ENCODE measurements around the gene MBNL2.

MBNL2 gene

DNA sequence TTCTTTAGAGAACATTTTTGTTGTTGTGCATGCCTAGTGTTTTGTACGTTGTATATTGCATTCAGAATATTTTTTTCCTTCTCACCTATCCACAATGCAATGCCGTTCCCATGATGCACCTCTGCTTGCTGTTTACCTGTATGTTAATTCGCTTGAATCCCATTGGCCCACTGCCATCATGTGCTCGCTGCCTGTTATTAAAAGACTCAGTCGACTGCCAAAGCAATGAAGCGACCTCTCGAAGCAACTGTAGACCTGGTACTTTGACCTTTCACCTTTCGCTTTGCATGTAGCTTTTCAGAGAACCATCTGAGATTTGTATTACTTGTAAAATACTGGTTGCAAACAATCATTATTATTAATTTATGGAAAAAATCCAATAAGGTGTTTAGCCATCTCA is 134.5 kb downstream of the MBNL2 start:
- DNase-seq: no peak

DNA sequence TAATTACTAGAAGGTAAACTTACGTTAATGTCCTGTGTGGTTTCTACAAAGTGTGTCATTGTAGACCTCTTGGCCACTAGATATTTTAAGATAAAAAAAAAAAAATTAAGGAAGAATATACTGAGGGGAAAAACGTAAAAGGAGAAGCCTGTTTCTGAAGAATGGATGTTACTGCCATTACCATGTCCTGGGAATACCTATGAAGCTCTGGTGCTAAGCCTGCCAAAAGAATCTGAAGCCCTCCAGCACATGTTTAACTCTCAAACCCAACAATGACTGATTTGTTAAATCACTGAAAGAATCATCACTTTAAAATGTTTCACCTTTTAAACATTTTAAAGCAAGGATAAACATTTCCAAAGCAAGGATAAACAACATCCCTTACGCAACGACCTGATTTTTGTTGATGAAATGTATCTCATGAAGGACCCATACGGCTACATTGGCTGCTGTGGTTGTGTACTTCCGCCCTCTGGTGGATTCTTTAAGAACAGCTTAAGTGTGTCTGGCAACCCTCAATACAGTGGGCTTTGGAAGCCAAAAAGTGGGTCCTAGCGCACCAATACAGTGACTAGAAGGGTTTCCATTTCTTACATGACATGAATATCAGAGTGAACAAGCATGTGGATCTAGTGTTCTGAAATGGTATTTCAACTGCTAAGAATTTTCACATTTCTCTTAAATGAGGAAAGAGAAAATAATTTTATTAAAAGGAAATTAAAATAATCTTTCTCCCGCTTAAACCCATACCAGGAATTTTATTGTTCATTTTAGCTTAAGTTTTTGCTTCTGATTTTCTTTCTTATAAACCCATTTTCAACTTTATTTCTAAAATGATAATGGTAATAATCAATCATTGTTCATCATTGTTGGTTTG is 137.3 kb downstream of the MBNL2 start:
- DNase-seq: peak; percentile 72

DNA sequence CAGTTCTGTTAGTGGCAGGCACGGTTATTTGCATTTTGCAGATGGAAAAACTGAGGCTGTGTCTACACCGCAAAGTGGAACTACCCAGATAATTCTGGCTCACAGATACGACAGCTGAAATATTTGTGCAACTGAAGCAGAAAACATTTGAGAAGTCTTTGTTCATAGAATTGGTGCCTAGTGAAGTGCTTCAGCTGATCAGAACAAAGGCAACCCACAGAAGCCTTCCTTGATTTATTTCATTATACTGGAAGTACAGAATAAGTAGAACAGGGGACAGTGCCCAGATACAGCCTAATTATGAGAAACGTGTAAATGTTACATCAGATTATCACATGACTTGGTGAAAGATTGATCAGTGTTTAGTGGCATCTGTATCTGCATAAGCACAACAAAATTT is 138.5 kb downstream of the MBNL2 start:
- no peak for DNase-seq

DNA sequence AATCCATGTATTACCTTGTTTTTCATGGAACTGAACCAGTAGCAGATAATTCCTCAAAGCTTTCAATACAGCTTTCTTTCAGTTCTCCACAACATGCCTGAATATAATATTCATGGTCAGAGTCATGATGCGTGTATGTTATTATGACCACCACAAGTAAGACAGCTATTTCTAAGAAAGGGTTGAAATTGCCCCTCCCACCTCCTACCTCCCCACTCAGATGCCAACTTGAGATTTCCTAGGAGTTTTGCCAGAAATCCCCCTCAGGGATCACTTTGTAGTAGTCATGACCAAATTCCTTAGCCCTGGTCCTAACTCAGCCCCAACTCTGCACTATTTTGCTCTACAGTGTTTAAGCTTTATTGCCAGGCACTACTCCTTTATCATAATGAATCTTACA is 141.9 kb downstream of the MBNL2 start:
- DNase-seq: peak; percentile 54

DNA sequence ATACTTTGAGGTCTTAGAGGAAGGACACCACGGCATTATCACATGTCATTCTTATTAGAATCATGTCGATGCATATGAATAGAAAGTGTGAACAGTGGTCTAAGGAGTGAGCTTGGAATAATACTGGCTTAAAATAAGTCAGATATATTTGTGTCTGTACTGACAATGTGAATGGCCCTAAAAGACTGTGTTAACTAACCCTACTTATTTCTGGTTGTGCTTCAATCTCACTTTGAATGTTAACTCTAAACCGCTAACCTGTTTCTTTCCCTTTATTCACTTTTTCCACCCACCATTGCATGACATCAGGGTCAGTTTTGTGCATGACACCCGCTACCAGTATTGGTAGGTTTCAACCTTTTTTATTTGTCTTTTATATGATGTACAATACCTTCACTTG is 142.7 kb downstream of the MBNL2 start:
- DNase-seq: no peak

DNA sequence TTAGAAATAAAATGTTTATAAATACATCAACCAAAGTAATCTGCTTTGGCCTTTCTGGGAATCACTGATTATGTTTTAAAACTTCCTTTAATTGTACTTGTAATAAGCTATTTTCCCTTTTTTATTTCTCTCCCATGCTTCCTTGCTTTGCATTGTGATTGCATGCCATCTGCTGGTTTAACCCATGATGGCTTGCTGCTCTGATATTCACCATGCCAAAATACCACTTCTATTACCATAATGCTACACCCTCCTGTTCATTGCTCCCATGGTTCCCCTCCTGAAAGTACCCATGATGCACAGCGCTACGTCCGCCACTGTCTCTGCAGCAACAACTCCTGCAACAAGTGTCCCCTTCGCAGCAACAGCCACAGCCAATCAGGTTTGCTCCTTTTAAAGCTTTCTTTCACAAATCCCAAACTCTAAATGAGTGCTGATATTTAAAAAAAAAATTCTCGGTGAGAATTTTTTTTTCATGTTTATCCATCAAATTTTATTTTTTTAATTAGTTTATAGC is 144.1 kb downstream of the MBNL2 start:
- DNase-seq: no peak

DNA sequence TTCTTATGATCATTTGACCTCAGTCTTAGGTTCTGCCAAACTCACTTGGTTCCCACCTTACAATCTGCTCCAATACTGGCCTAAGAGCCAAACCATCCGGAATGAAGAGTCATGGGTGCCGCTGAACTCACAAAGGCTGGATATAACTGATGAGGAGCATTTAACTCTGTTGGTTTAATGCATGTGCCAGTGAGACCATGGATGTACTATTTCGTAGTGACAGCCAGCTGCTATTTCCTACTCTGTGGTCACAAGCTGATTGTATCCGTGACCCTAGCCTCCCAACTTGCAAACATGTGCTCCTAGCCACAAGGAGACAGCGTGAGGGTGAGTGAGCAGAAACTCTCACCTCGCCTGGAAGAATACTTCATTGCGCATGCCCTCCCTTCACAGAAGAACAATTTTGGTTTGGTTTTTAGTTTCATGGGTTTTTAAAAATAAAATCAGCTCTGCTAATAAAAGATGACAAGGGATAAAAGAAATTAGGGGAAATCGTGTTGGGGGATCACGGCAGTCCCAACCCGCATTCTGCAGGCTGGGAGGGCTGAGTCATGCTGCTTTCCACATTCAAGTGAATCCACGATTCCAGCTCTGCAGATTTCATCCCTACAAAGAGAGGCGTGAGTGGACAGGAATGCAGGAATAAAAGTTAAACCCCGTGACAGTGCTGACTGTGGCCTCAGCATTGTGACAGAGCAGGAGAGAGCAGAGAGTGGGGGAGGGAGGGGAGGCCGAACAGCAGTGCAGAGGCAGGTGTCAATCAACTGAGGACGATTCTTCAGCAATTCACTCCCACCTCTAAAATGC is 145.1 kb downstream of the MBNL2 start:
- DNase-seq: peak; percentile 80

DNA sequence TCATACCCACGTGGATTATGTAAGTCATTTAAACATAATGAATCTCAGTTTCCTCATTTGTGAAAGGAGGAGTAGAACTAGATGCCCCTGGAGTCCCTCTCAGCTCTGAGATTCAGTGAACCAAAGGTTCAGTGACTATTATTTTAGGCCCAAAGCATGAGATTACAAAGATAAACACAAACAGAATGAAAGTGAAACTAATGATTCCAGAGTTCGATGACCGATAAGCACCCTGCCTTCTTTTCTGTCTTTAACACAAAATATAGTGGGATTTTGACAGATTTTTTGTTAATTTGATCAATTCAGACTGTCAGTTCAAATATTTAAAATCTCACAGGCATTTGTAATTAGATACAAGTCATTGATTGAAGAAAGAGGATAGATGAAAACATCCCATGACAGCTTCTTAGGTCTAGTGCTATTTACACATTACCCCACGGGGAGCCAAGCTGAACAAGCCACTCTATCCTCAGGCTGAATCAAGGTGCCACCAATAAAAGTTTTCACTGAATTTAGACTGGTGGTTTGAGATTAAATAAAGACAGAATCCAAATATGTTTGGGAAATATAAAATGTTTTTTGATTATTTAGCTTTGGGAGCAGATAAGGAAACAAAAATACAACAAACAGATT is 147.2 kb downstream of the MBNL2 start:
- DNase-seq: no peak

DNA sequence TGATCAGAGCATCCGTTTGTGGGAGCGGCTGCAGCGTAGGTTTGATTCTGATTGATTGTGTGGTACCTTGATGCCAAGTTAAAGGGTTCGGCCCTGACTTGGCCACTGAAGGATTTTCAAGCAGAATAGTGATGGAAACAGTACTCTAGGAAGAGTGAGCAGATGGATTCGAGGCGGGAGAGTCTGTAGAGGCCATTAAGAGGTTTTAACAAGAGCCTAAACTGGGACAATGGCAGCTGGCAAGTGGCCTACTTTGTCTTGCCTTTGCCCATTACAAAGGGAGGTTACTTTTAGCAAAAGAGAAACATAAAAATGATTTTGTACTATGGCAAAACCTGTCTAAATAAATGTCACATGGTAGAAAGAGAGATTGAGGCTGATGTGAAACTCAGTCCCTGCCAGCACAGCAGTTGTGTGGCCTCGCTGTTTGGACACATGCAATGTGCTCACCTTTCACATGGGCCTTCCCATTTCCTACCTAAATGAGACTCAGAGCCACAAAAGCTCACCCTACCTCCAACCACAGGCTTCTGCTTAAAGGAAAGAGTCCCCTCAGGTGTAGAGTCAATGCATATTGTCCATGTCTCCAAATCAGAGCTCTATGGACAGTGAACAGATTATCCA is 149.5 kb downstream of the MBNL2 start:
- DNase-seq: no peak

DNA sequence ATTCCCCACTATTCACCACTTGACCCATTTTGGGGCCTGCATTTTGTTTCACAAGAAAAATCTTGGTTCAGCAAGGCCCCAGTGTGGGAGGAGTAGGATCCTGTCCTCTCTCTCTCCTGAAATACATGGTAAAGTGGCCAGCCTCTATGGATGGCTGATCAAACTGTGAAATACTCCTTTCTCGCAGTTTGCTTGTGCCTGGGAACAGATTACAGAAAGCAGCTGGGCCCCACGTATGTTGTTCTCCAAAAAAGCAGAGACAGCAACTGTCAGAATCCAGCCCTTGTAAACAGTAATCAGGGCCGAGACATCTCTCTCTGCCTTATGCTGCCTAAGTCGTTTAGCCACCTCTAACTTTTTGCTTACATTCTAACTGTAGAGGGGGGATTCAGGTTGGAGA is 150.8 kb downstream of the MBNL2 start:
- no peak for DNase-seq

DNA sequence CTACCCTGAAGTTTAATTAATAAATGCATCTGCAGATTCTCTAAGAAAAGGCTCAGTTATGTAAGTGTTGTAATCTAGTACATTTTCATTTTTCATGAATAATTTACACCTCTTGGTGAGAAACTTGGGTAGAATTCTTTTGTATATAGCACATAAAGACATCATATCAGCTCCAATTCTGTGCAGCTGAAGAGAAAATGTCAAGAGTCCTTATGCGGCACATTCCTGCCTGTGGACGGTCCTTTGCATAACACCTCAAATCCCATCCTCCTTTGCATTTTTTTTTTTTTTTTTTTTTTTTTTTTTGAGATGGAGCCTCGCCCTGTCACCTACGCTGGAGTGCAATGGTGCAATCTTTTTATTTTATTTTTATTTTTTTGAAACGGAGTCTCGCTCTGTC is 151.7 kb downstream of the MBNL2 start:
- DNase-seq: no peak

DNA sequence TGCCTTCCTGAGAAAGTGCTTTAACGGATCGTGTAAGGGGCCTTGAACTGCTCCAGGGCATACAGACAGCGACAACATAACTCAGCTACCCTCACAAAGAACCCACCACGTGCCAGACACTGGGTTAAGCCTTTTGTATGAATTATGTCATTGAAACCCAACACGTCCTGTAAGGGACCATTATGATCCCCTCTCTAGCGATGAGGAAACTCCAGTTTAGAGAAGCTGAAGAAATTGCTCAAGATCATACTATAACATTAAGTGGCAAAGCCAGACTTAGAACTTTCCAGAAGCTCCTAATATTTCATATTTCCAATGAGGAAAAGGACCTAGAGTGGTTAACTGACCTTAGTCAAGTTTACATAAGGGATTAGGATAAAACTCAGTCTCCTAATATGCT is 154.8 kb downstream of the MBNL2 start:
- DNase-seq: no peak

DNA sequence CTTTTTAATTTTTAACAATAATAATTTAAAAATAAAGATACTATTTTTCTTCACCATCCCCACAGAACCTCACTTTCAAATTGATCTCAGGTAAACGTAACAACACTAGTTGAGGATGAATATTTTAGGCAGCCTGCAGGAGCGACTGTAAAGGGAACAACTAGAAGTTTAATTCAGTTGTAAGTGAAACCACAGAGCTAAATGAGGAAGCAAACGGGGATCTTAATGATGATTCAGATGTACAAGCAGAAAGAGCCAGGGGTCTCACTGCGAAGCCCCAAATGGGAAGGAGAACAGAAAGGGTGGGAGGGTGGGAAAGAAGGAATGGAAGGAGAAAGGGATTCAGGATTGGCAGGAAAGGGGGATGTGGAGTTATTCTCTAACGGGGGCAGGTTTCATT is 157.3 kb downstream of the MBNL2 start:
- no peak for DNase-seq

DNA sequence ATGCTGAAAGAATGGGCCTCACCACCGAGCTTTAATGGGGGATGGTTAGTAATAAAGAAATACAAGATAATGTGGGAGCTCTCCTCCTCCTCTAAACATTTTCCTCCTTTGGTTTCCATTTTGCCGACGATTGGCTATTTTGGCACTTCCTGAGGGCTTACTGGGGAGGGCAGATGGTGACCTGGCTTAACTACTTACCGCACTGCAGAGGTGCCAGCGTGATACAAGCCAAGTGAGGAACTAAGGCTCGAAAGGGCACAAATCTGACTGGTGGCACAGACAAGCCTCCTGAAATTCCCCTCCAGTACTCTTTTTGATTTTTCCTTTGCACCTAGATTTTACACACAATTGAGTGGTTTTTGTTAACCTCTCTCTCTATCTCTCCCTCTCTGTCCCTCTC is 158.6 kb downstream of the MBNL2 start:
- DNase-seq: no peak

DNA sequence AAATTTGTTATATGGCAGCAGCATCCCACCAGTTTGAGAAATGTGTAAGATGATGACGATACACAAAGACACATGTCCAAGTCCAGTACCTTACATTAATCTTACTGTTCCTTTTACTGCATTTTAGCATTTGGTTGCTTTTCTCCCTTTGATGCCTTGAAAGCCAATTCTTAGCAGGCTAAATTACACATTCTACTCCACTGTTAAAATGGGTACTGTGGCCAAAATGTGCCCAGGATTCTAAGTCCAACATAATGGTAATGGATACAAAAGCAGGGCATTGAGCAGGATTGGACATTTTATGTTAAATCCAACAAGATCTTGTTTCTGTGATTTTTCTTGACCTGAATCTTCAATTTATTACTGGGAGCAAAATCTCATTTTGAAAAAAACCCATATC is 159.1 kb downstream of the MBNL2 start:
- no peak for DNase-seq

DNA sequence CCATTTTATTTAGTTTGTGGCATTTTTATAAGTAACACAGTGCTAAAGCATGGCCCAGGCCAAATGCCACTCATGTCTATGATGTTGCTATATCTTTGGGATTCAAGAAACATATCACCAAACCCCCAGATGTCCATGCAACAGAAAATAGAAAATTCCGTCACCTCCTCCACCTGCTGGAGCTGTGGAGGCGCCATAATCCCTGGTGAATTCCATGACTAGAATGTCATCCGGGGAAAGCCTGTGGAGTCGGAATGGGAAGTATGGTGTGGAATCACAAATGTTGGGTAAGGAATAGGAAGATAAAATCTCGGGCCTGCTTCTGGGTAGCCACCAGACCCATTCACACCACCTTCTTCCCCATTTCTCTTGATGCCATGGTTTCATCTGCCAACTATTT is 160.1 kb downstream of the MBNL2 start:
- DNase-seq: no peak

DNA sequence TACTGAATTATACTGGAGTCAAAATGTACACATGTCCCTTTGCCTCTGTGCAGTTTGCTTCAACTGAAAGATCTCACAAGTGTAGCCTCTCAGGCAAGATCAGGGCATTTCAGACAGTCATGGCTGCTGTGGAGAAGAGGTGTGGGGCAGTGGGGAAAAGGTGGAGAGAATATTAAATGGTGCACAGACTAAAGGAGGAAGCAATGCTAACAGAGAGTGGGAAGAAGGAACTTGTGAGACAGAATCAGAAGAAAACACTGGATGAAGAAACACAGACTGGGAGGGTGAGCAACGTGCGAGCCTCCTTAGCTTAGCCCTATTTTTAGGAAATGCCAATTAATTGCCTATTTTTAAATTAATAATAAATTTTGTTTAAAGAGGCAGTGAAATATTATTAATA is 162.2 kb downstream of the MBNL2 start:
- DNase-seq: no peak

DNA sequence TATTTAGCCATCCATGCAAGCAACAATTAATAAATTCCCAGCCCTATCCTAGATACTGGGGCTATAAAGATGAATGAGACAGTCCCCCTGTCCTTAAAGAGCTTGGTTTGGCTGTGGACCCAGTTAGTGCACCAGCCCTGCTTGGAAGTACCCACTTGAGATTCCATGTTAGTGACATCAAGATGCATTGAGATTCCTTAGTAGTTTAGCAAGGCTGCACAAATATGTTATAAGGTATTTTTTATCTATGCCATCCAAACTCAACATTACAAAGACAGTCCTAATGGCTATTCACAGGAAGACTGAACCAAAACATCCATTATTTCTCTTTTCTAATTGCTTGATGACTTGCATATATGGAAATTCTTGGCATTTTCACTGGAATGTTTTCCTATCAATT is 163.0 kb downstream of the MBNL2 start:
- DNase-seq: peak; percentile 22

DNA sequence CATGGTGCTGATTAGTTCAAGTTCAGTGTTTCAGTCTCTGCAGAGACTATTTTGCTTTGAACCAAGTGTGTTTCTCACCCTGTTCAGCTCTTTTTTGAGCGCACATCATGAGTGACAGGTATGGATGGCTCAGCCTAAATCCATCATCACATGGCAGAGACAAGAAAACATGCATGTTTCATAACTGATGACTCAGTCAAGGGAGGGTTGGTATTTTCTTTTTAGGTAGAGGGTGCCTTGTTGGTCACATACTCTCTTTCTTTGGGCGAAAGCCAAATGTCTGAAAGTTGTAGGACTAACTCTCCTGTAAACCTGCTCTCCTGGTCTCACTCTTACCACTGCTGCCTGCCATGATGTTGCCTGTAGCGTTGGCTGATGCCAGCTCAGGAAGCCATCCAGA is 163.7 kb downstream of the MBNL2 start:
- DNase-seq: peak; percentile 16

DNA sequence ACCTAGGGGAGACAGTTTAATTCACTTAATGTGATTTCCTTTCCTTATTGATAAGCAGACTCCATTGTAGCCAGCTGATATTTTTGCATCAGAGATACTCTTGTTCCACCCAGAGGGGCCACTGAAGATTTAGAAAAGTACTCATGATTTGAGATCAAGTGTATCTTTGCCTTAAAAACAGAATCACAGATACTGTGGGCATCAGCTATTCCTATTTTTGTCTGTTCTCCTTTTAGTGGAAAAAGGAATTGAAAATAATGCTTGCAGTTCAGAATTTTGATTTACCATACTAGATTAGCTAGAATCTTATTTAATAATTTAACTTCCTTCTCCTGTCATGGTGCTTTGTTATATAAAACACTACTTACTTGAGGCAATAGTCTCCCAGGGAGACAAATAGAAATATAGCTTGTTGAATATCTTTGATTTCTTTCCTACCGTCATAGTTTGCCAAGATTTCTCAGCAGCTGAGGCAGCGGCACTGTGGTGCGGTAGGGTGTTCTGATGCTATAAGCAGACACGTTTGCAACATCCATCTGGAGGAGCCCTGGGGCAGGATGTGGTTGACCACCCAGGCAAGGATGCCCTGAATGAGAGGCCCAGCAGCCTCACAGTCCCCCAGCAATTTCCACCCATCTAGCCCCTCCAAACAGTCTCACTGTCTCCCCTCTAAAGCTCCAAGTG is 164.8 kb downstream of the MBNL2 start:
- DNase-seq: peak; percentile 27

DNA sequence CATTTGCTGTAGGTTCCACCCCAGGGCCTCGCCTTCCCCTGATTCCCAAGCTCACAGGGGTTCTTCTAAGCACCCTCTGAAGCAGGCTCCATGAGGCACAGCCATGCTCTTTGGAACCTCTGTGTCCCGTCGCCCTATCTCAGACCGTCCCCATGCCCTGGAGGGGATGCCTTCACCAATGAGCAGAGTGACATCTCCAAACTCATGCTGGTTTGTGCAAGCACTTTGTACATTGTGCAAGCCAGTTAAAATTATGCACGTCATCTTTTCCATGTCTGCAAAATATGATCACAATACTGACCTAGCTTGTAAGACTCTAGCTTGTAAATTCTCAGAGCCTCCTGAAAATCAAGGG is 165.3 kb downstream of the MBNL2 start:
- DNase-seq: no peak

DNA sequence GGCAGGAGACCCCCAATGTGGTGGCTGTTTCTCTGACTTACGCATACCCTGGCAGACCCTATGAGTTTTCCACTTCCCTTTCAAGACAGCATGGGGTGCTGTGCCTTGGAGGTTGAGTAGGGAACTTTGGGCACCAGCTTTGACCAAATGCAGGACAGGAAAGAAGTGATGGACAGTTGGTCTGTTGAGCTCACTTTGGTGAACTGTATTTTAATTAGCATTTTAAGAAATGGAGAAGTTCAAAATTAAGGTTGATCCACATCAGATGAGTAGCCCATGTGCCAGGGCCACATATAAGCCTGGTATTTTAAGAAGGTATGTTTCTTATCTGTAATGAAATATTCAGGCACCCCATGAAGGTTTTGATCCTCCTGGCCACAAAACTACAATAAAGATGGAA is 165.8 kb downstream of the MBNL2 start:
- no peak for DNase-seq

DNA sequence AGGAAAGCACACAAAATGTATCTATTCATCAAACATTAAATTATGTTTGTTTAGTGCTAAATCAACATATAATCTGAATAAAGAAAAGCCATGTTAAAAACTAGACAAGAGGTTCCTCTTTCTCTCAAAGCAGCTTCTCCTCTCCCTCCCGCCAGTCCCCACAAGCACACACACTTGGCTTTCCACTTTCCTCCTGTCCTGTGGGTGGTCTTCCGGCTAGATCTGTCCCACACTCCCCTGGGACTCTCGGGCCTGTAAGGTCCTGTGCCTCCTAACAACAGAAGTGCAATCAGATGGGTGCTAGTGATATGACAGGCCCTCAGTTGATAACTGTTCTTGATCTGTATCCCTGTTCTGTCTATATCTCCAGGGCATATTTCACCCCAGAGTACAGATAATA is 166.2 kb downstream of the MBNL2 start:
- no peak for DNase-seq

All from fibroblast of skin of right quadriceps (primary cell).